HepG2 (cell line): ENCODE results near the gene FXYD4. TPM values are rescaled to one million over a fixed set of nuclear protein-coding genes. Genes with fewer than 3 reads are reported as not detected.

Experiments
- BCL3 ChIP-seq: sonication (generic); formaldehyde crosslinking; IDR thresholded peaks from 2 replicates; pipeline ENCODE4 v1.5.1; 2020; ENCODE audit warnings: mild to moderate bottlenecking, missing genetic modification reagents, moderate library complexity
- REST ChIP-seq, 2 experiments: IDR thresholded peaks; 2 replicates each; pipeline ENCODE4 v1.6.1; 2011 to 2012; ENCODE audit warnings: low read length in 2 of 2, borderline replicate concordance in 1 of 2, low read depth in 1 of 2, mild to moderate bottlenecking in 1 of 2, moderate library complexity in 1 of 2
- SAP130 ChIP-seq: IDR thresholded peaks from 2 replicates; pipeline ENCODE4 v1.6.1; 2016; ENCODE audit warnings: low read depth
- TBX3 ChIP-seq: fragments of 450-650 bp; IDR thresholded peaks from 2 replicates; pipeline ENCODE4 v1.6.1; 2017; ENCODE audit warnings: antibody characterized with exemption, mild to moderate bottlenecking, inconsistent platforms, borderline replicate concordance
- TFDP1 ChIP-seq: IDR thresholded peaks from 2 replicates; pipeline ENCODE4 v1.6.1; 2016; ENCODE audit warnings: missing compliant biosample characterization, missing genetic modification reagents, borderline replicate concordance
- ZNF414 ChIP-seq: sonication (generic); formaldehyde crosslinking; IDR thresholded peaks from 2 replicates; pipeline ENCODE4 v1.5.0; 2020; ENCODE audit warnings: missing genetic modification reagents
- polyA plus RNA-seq, 8 experiments: library from polyadenylated mRNA; depleted of rRNA in 3 of 8; stranded (reverse) in 7 of 8; unstranded in 1 of 8; fragments of >200 nt; fragmentation: Illumina TruSeq in 4 of 8; extraction: Trizol in 4 of 8; gene quantifications; 2 replicates each; pipeline versions ENCODE4 v1.2.1 to v1.2.3, GENCODE V29; 2011 to 2016; ENCODE audit warnings: low read depth in 4 of 8, missing spikeins in 1 of 8, mixed read lengths in 1 of 8; ENCODE audit not compliant: insufficient read depth in 1 of 8
- total RNA-seq, 5 experiments: library from RNA; depleted of rRNA; stranded (reverse); fragments of >200 nt; fragmentation: Illumina TruSeq; extraction: Trizol; gene quantifications; 2 replicates each; pipeline ENCODE4 v1.2.3, GENCODE V29; 2016; ENCODE audit warnings: low read depth in 1 of 5

Gene FXYD4
- total and polyA plus RNA-seq, 2 of the 13 experiments (the other 11 are each of a cell fraction or from before 2014, with no cell fraction given) = not detected

GRCh38 chr10:43396061-43396927 lies 24.9 kb downstream of the FXYD4 start (continued):
- TF ChIP-seq TFDP1 (CRISPR knock-in tag) = peak; percentile 89
- no peak; the same call in 1 of the 2 replicates for TF ChIP-seq ZNF414 (CRISPR knock-in tag)
- TF ChIP-seq REST (IDR thresholded peaks at IDR 0.05; ENCODE audit: borderline replicate concordance in 1 of 2, low read depth in 1 of 2, low read length in 2 of 2) = 0 out of 4 replicates have a peak, but pooled peaks of 1 of the 2 experiments have one; percentile 10
- TF ChIP-seq SAP130 (CRISPR knock-in tag) = no peak; the same call in 1 of the 2 replicates
- peak; percentile 36; the same call in 1 of the 2 replicates for TF ChIP-seq TBX3
- 0 out of 2 replicates have a peak, but pooled peaks have one; percentile 32 for TF ChIP-seq BCL3 (CRISPR knock-in tag)
